HEK293 (cell line): ENCODE measurements around the gene SRRM4.

ENCODE experiments used
- CTCF ChIA-PET: fragments of 350-600 bp; formaldehyde crosslinking; extraction: SDS; loops from one replicate; lab custom pipeline; 2021; ENCODE audit warnings: antibody characterized with exemption; lab: Yijun Ruan, JAX
- POLR2A ChIA-PET: fragments of 300-600 bp; formaldehyde crosslinking; extraction: SDS; loops from one replicate; lab custom pipeline; 2020; ENCODE audit warnings: antibody characterized with exemption, inconsistent platforms; lab: Yijun Ruan, JAX
- H3K27ac ChIP-seq: fragments of 200-500 bp; sonication (Bioruptor generic); 2 replicates; pipeline ENCODE4 v1.5.1; 2014; ENCODE audit warnings: low read depth, low read length, control low read depth, inconsistent platforms; ENCODE audit errors: extremely low read depth
- H3K36me3 ChIP-seq, 2 experiments: fragments of 200-500 bp in 1 of 2; sonication (Bioruptor generic) in 1 of 2; 1 replicate in 1 of 2; 2 replicates in 1 of 2; pipeline ENCODE4 v1.5.1; 2014 to 2017; ENCODE audit warnings: inconsistent platforms in 2 of 2, low read length in 2 of 2; ENCODE audit not compliant: control insufficient read depth in 2 of 2, insufficient read depth in 1 of 2
- H3K4me1 ChIP-seq: fragments of 200-500 bp; sonication (Bioruptor generic); 2 replicates; pipeline ENCODE4 v1.5.1; 2014; ENCODE audit warnings: mild to moderate bottlenecking, low read length, inconsistent platforms; ENCODE audit not compliant: control insufficient read depth, insufficient read depth
- H3K4me3 ChIP-seq: 2 replicates; pipeline ENCODE4 v1.5.1; 2011; ENCODE audit warnings: low read depth, mild to moderate bottlenecking, control low read depth, low read length, moderate library complexity
- H3K9me3 ChIP-seq: fragments of 200-500 bp; sonication (Bioruptor generic); 2 replicates; pipeline ENCODE4 v1.5.1; 2014; ENCODE audit warnings: low read depth, low read length, inconsistent platforms; ENCODE audit not compliant: control insufficient read depth, insufficient read depth
- BCL6B ChIP-seq: fragments of 450-650 bp; formaldehyde crosslinking; IDR thresholded peaks from 2 replicates; pipeline ENCODE4 v1.5.1; 2017; ENCODE audit warnings: missing biosample characterization, missing genetic modification characterization
- CTCF ChIP-seq: fragments of 450-650 bp; formaldehyde crosslinking; IDR thresholded peaks from 2 replicates; pipeline ENCODE4 v1.5.1; 2016; ENCODE audit warnings: missing biosample characterization, missing genetic modification characterization
- HOXD13 ChIP-seq: sonication (generic); formaldehyde crosslinking; IDR thresholded peaks from 2 replicates; pipeline ENCODE4 v1.8.0; 2022; ENCODE audit warnings: missing genetic modification reagents, borderline replicate concordance
- KLF10 ChIP-seq: fragments of 450-650 bp; IDR thresholded peaks from 2 replicates; pipeline ENCODE4 v1.5.1; 2018; ENCODE audit warnings: missing biosample characterization, mild to moderate bottlenecking, missing genetic modification characterization
- OSR2 ChIP-seq: fragments of 450-650 bp; formaldehyde crosslinking; IDR thresholded peaks from 2 replicates; pipeline ENCODE4 v1.5.1; 2016; ENCODE audit warnings: missing biosample characterization, missing genetic modification characterization
- ZBTB7A ChIP-seq: fragments of 450-650 bp; formaldehyde crosslinking; IDR thresholded peaks from 2 replicates; pipeline ENCODE4 v1.5.1; 2016; ENCODE audit warnings: low read depth, missing biosample characterization, missing genetic modification characterization
- ZNF157 ChIP-seq: fragments of 450-650 bp; formaldehyde crosslinking; IDR thresholded peaks from 2 replicates; pipeline ENCODE4 v1.5.1; 2016; ENCODE audit warnings: missing biosample characterization, missing genetic modification characterization
- ZNF19 ChIP-seq: fragments of 450-650 bp; formaldehyde crosslinking; IDR thresholded peaks from 2 replicates; pipeline ENCODE4; 2016; ENCODE audit warnings: missing biosample characterization, missing genetic modification characterization, low read depth
- ZNF24 ChIP-seq: fragments of 450-650 bp; formaldehyde crosslinking; IDR thresholded peaks from 2 replicates; pipeline ENCODE4 v1.5.1; 2016; ENCODE audit warnings: missing biosample characterization, missing genetic modification characterization
- ZNF248 ChIP-seq: fragments of 450-650 bp; formaldehyde crosslinking; IDR thresholded peaks from 2 replicates; pipeline ENCODE4 v1.5.1; 2017; ENCODE audit warnings: missing biosample characterization, missing genetic modification characterization
- ZNF391 ChIP-seq: fragments of 450-650 bp; formaldehyde crosslinking; IDR thresholded peaks from 2 replicates; pipeline ENCODE4 v1.5.1; 2016; ENCODE audit warnings: low read depth, missing biosample characterization, missing genetic modification characterization, borderline replicate concordance
- ZNF501 ChIP-seq: fragments of 450-650 bp; formaldehyde crosslinking; IDR thresholded peaks from 2 replicates; pipeline ENCODE4 v1.5.1; 2016; ENCODE audit warnings: missing biosample characterization, missing genetic modification characterization
- ZNF514 ChIP-seq: fragments of 450-650 bp; formaldehyde crosslinking; IDR thresholded peaks from 2 replicates; pipeline ENCODE4 v1.5.1; 2016; ENCODE audit warnings: missing biosample characterization, missing genetic modification characterization
- ZNF544 ChIP-seq: fragments of 450-650 bp; formaldehyde crosslinking; IDR thresholded peaks from 2 replicates; pipeline ENCODE4 v1.5.0; 2017; ENCODE audit warnings: missing biosample characterization, missing genetic modification characterization
- ZNF571 ChIP-seq: fragments of 450-650 bp; formaldehyde crosslinking; IDR thresholded peaks from 2 replicates; pipeline ENCODE4 v1.5.0; 2017; ENCODE audit warnings: missing biosample characterization, missing genetic modification characterization
- ZNF692 ChIP-seq: fragments of 450-650 bp; formaldehyde crosslinking; IDR thresholded peaks from 2 replicates; pipeline ENCODE4 v1.5.1; 2016; ENCODE audit warnings: missing biosample characterization, missing genetic modification characterization
- ZNF76 ChIP-seq: fragments of 450-650 bp; formaldehyde crosslinking; IDR thresholded peaks from 2 replicates; pipeline ENCODE4; 2016; ENCODE audit warnings: low read depth, missing biosample characterization, missing genetic modification characterization, borderline replicate concordance

SRRM4 gene

GRCh38 chr12:118964988-118965387, 16.4 kb upstream of the SRRM4 start:
- Histone ChIP-seq H3K4me1 (no peaks in the 10 kb centered on the region), H3K9me3 (no peaks in the 10 kb centered on the region), H3K4me3 (no peak overlapping the region), H3K27ac (no peak overlapping the region), H3K36me3 (no peaks in the 10 kb centered on the region)
- CTCF ChIA-PET = interaction anchor here (1.1 kb wide), 1 partner anchor 73 kb away, joined by 3 read pairs; no protein-coding TSS in a partner anchor
- POLR2A ChIA-PET = no interaction called here
- TF ChIP-seq ZNF391 (no peak), ZNF248 (tag by site-specific recombination) (no peak)

GRCh38 chr12:118970856-118971255, 10.5 kb upstream of the SRRM4 start:
- POLR2A ChIA-PET = no interaction called here
- no peaks in the 10 kb centered on the region for H3K4me1 ChIP-seq
- CTCF ChIA-PET = no interaction called here
- H3K27ac ChIP-seq = no peak overlapping the region
- no peak for TF ChIP-seq ZNF544
- no peak for TF ChIP-seq ZNF571
- no peak for TF ChIP-seq ZNF19
- TF ChIP-seq BCL6B = no peak
- TF ChIP-seq CTCF (tag by site-specific recombination) = no peak
- TF ChIP-seq ZNF501 = no peak
- TF ChIP-seq ZNF76 (tag by site-specific recombination) = no peak
- TF ChIP-seq OSR2 (tag by site-specific recombination) = no peak
- no peak for TF ChIP-seq KLF10
- TF ChIP-seq HOXD13 (CRISPR knock-in tag) = no peak
- no peak for TF ChIP-seq ZBTB7A (tag by site-specific recombination)
- TF ChIP-seq ZNF514 (tag by site-specific recombination) = no peak
- TF ChIP-seq, all 188 proteins: peak for 0
- Histone ChIP-seq H3K36me3 (no peaks in the 10 kb centered on the region), H3K9me3 (no peaks in the 10 kb centered on the region), H3K4me3 (no peak overlapping the region)

- H3K4me3 ChIP-seq = no peak overlapping the region
- TF ChIP-seq ZNF157 (tag by site-specific recombination) = no peak
- TF ChIP-seq ZNF24 = no peak
- no peak for TF ChIP-seq ZNF692 (tag by site-specific recombination)
- H3K36me3 ChIP-seq = no peaks in the 10 kb centered on the region
- no peak overlapping the region for H3K27ac ChIP-seq
- CTCF ChIA-PET = interaction anchor here (0.5 kb wide), 1 partner anchor 473 kb away, joined by 3 read pairs; no protein-coding TSS in a partner anchor
- H3K9me3 ChIP-seq = no peaks in the 10 kb centered on the region
- H3K4me1 ChIP-seq = no peaks in the 10 kb centered on the region
- POLR2A ChIA-PET = no interaction called here
Measured at GRCh38 chr12:118972982-118973381, 8.4 kb upstream of the SRRM4 start.
